ENCODE measurements around the gene MMS22L.

MMS22L gene, protein sequence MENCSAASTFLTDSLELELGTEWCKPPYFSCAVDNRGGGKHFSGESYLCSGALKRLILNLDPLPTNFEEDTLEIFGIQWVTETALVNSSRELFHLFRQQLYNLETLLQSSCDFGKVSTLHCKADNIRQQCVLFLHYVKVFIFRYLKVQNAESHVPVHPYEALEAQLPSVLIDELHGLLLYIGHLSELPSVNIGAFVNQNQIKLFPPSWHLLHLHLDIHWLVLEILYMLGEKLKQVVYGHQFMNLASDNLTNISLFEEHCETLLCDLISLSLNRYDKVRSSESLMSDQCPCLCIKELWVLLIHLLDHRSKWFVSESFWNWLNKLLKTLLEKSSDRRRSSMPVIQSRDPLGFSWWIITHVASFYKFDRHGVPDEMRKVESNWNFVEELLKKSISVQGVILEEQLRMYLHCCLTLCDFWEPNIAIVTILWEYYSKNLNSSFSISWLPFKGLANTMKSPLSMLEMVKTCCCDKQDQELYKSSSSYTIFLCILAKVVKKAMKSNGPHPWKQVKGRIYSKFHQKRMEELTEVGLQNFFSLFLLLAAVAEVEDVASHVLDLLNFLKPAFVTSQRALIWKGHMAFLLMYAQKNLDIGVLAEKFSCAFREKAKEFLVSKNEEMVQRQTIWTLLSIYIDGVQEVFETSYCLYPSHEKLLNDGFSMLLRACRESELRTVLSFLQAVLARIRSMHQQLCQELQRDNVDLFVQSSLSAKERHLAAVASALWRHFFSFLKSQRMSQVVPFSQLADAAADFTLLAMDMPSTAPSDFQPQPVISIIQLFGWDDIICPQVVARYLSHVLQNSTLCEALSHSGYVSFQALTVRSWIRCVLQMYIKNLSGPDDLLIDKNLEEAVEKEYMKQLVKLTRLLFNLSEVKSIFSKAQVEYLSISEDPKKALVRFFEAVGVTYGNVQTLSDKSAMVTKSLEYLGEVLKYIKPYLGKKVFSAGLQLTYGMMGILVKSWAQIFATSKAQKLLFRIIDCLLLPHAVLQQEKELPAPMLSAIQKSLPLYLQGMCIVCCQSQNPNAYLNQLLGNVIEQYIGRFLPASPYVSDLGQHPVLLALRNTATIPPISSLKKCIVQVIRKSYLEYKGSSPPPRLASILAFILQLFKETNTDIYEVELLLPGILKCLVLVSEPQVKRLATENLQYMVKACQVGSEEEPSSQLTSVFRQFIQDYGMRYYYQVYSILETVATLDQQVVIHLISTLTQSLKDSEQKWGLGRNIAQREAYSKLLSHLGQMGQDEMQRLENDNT

DNA sequence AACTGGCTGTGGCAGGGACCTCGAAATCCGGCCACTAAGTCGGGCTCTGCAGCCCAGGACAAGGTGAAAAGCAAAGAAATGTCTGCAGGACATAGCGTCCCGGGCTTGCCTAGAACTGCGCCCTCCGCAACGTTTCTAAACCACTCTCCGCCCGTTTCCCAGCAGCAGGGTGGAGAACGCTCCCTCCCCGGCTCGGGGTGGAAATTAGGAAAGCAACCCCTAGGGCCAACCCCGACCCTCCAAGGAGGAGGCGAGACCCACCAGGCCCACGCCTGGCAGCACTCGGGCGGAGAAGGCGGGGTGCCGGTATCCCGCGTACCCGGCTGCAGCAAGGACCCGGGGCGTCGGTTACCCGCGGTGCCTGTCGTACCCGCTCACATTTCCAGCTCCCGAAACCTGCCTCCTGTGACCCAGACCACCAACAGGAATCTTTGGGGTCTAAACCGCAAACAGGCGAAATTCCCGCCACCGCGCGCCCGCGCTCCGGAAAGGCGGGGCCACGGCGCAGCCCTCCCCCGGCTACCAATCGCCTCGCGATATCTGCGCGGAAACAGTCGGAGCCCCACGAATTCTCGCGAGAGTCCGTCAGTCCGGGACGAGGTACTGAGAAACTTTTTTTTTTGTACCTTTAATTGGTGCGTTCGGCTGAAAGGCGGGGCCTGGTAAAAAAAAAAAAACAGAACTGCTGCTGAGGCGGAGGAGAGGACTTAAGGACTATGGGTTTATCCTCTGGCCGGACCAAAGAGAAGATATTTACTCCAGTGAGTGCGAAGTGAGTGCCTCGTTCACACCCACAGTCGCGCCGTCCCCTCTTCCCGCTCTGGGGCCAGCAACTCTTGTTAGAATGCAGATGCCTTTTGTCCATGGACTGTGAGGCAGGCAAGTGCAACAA is at the start of gene MMS22L:
TSS of gene MMS22L (minus strand) at position 491 of the 892 bp plus-strand sequence. CDS start 739 bp downstream, outside the sequence.
- DNase-seq (ENCODE audit: low read depth) = peak; percentile 83

DNA sequence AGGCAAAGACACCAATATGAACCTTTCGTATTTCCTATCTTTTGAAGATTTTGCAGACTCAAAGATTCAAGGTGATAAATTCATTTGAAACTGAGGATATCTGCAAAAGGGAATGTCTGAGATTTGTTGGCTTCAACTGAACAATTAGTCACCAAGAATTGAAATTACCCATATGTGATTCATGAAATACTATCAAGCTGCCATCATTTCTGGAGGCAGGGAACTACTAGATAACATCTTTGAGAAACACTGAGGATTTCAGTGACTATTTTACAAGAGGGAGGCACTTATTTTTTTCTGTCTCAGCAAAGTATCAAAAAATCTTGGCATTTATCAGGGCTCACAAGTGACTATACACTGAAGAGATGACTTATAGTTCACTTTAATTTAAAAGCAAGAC is 39.8 kb upstream of the MMS22L start:
- no peak for DNase-seq (ENCODE audit: low read depth)

DNA sequence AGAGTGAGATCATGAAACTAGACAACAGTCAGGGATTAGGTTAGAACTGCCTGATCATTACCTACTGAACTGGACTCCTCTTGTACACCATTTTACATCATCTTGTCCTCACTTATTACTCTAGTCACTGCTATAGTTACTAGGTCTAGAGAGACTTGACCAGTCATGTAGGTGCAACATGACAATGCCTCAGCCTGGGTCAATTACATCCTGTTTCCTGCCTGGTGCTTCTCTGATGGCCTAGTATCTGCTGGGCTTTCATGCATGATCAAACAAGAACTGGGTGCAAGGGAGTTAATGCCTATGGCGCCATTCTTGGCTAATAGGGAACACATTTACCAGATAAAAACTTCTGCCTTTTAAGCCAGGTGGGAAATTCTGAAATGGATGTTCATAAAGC is 39.2 kb upstream of the MMS22L start:
- DNase-seq (ENCODE audit: low read depth) = no peak

DNA sequence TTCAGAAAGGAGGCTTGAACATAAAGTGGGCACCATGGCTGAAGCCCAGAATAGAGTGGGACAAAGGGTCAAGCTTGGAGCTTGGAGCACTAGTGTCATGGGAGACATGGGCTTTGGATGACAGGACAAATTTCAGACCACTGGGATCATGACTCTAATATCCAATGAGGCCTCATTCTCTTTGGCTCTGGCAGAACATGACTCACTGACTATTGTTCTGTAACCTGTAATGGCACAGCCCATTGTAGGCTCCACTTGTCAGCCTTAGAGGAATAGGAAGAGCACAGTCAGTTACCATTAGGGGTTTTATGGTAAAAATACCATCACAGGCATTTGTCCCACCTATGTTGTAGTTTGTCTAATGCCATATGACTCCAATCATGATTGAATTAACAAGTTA is 34.0 kb upstream of the MMS22L start:
- DNase-seq (ENCODE audit: low read depth) = no peak

DNA sequence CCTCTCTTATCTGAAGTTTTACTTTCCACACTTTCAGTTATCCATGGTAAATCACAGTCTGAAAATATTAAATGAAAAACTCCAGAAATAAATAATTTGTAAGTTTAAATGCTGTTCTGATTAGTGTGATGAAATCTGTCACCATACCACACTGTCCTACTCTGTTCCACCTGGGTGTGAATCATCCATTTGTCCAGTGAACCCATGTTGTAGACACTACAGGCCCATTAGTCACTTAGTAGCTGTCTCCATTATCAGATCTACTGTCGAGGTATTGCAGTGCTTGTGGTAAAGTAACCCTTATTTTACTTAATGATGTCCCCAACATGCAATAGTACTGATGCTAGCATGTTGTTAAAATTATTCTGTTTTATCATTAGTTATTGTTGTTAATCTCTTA is 29.2 kb upstream of the MMS22L start:
- DNase-seq (ENCODE audit: low read depth) = no peak

DNA sequence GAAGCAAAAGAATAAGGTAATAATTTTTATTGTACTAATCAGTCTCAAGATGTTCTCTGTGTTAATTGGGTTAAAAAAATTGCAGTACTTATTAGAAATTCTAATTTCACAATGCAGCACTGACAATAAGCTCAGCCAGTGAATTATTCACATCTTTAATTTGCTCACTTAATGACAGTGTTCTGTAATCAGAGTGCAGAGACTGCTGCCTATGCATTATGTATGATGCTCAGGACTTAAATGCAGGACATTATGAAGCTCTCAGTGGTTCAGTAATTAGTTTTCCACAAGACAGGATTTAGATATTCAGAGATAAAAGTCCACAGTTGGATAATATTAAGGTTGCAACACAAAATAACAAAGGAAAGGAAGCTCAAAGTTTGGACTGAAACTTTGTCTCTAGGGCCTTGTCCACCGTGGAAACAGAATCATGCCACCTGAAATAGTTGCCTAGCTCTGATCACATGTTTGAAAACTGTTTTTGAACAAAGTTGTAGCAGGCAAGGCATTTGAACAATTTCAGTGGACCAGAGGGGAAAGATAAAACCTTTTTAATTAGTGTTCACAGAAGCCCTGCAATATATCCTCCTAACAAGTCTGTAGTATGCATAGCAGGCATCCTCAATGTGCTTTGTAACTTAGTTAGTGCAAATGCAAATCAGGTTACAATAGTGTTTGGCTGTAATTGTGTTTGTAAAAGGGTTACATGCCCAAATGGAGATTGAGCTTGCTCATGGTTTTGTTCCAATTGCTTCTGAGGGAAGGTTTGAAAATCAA is 23.7 kb upstream of the MMS22L start:
- no peak for DNase-seq (ENCODE audit: low read depth)

DNA sequence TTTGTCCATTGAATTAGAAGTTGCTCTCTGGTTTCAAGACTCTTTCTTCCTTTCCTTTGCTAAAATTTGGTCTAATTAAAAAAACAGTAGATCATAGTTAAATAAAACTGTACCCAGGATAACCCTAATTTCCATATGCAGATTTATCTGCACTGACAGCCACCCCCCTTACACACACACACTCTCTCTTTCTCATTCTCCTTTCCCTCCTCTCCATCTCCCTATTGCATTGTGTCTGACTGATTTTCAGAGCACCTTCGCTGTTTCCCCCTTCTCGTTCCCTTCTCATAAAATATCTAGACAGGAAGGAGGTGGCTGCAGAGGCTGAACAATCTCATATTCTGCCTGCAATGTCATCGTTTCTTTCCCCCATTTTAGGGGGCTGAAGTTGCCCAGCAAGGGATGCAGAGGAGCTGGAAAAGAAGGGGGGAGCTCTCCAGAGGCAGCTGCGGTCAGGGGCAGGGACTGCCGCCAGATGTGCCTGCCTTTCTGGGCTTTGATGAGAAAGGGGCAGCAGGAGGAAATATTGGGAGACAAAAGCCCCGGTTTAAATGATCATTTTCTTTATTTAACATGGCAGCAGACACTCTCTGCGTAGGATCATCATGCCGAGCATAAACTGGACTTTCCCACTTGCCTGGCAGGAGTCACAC is 22.5 kb upstream of the MMS22L start:
- DNase-seq (ENCODE audit: low read depth) = no peak

DNA sequence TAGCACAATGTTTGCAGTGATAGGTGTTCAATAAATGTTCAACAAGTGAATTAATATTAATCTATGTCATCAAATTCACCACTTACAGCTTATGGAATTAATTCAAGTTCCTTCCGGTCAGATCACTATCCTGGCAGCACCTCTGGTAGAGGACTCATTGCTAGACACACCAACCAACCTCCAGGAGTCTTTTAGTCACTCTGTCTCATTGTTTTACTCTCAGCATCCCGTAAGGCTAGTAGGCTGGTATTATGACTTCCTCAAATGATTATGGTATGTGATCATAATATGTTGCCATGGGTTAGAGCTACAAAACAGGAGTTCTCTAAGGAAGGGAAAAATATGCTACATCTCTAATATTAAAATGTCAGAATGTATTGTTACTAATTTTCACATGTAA is 21.7 kb upstream of the MMS22L start:
- DNase-seq (ENCODE audit: low read depth) = no peak

DNA sequence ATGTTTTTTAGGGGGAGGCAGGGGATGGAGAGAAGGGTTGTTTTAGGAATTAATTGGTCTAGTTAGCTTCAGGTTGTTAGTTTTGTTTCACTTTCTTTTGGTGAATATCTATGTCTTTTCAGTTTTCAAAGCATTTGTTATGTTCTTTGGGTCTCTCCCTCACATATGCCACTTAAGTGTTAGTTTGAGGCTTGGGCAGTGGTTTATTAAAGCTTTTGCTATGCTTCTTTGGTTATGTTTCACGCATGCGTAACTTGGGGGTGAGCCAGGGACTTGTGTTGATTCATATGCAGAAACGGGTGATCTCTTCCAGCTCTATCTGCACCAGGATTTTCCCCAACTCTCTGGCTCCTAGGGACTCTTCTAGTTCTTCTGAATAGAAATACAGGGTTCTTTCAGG is 11.4 kb upstream of the MMS22L start:
- DNase-seq (ENCODE audit: low read depth) = no peak

DNA sequence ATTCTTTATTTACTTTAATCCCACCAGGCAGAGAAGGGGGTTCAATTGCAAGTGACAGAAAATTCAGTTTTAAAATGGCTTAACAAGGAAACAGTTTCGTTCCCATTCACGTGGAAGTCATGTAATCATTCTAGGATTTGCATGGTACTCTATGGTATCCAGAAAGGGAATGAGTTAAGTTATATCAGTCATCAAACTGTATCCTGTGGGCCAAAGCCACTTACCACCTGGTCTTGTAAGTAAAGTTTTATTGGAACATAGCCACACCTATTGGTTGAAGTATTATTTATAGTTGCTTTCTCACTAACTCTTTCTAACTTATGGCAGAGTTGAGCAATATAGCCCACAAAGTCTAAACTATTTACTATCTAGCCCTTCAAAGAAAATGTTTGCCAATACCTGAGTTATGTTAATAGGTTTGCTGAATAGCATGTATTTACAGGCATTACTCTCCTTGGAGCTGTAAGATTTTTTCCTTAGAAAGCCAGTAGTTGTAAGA is 10.2 kb upstream of the MMS22L start:
- DNase-seq (ENCODE audit: low read depth) = no peak

DNA sequence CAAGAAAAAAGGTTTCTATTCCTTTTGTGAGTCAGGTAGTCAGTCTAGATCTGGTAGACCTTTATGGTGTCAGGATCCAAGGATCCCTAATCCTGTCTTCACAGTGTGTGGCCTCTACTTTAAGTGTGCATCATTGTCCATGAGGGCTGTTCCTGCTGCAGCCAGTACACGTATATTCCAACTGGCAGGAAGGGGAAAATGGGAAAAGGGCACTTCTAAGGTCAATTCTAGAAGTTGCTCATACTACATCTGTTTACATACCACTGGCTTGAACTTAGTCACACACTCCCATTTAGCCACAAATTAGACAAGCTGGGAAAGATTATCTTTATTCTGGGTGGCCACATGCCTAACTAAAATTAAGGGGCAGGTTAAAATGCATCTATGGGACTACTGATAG is 9.7 kb upstream of the MMS22L start:
- DNase-seq (ENCODE audit: low read depth) = no peak

DNA sequence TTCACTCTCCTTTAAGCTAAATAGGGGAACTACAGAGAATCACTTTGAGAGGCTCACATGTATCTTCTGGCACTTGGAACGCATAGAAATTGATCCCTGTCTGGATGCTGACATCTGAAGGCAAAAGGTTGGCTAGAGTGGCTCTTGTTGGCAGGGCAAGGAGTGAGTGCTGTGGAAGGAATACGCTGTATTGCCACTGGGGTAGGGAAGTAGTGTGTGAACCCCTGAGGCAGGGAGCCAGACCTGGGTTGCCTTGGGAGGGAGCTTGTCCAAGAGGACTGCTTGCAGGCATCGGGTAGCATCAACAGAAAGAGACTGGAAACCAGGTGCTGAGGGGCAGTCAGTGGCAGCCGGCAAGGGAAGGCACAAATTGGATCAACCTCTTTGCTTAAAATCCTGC is 8.9 kb upstream of the MMS22L start:
- no peak for DNase-seq (ENCODE audit: low read depth)

DNA sequence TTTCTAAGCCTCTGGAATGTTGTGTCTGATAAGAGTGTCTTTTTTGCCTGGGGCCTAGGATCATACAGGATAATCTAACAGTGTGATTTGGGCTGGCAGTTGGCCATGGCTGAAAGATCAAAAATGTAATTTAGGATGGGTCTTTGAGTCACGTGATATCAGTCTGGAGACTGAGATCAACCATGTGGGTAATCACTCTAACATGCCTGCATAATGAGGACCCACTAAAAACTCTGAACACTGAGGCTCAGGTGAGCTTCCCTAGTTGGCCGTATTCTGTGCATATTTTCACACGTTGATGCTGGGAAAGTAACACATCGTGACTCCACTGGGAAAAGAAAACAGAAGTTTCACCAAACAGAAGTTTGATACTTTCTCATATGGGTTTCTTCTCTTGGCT is 6.3 kb upstream of the MMS22L start:
- no peak for DNase-seq (ENCODE audit: low read depth)

DNA sequence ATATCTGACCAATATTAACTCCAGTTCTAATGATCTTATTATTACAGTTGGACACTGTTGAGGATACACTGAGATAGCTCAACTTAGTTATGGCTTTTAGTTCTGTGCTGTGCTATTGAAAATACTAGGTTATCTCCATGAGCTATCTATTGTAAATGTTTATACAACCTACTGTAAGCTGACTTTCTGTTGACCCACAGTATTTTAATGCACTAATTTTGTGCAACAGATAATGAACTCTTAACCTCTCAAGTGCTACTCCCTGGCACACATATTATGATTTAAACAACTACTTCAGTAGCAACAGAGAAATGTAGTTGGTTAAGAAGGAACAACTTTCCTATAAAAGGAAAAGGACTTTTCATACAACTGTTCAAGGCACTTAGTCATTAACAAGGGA is 5.2 kb upstream of the MMS22L start:
- DNase-seq (ENCODE audit: low read depth) = no peak

DNA sequence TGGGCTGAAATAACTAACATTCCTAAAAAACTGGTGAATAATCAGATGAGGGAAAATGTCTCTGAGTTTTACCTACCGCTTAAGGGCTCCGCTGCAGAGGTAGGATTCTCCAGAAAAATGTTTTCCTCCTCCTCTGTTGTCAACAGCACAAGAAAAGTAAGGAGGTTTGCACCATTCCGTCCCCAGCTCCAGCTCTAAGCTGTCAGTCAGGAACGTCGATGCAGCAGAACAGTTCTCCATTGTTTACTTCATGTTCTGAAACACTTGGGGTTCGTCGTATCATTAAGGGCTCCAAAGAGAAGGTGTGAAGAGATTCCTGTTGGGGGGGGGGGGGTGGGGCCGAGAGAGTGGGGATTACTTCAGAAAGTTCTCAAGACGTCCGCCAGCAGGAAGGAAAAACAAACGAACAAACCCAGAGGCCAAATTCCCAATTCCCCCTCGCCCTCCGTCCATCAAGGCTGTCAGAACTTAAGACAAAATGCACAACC is 734 bp downstream of the MMS22L start:
- no peak for DNase-seq (ENCODE audit: low read depth)

DNA sequence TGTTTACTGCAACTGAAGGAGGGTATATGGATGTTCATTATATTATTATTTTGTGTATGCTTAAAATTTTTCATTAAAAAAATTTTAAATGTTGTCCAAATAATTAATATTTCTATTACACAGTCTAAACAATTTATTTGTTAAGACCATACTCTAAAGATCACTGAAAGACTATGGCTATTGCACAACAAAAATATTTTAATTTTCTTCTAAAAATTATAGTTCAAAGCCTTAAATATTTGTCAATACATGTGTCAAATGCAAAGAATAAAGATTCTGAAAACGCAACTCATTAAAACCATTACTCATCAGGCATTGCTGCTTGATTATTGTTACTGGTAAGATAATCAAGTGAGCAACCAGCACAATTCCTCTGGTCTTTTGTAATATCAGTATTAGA is 2.2 kb downstream of the MMS22L start:
- no peak for DNase-seq (ENCODE audit: low read depth)

DNA sequence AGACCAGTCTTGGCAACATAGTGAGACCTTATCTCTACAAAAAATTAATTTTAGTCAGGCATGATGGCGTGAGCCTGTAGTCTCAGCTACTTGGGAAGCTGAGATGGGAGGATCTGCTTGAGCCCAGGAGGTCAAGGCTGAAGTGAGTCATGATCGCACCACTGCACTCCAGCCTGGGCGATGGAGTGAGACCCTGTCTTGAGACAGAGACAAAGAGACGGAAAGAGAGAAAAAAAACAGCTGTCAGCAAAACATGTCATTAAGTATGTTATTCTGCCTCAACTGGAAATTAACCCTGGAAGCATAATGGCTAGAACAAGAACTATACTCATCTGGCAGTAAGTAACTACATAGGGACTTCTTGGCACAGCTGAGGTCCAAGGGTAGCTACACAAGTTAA is 7.2 kb downstream of the MMS22L start:
- no peak for DNase-seq (ENCODE audit: low read depth)

DNA sequence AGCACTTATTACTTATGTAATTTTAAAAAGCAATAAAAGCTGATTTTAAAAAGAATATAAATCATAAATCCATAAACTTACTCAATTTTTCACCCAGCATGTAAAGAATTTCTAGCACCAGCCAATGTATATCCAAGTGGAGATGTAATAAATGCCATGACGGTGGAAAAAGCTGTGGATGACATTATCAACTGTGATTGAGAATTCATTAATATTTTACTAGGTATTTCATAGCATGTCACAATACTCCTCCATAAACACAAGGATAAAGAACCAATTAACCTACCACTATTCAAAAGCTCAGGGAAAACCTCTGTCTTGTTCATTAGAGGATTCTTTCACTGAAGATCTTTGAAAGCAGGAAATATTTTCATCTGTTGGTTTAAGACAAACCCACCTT is 13.2 kb downstream of the MMS22L start:
- no peak for DNase-seq (ENCODE audit: low read depth)

DNA sequence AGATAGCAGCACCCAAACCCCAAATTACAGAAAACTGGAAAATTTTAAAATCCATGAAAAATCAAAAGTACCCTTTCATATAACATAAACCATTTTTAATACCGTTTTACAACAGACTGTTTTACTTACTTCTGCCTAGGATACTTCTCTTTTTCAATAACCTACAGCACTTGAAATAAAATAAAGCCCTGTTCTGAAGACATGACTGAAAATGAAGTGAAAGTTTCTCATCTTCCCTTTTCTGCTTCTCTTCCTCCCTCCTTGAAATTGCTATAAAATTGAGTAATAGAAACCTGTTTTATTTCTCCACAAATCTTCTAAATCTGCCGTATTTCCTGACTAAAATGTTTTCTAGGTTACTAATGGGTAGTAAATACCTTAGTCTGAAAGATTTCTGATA is 20.3 kb downstream of the MMS22L start:
- no peak for DNase-seq (ENCODE audit: low read depth)

DNA sequence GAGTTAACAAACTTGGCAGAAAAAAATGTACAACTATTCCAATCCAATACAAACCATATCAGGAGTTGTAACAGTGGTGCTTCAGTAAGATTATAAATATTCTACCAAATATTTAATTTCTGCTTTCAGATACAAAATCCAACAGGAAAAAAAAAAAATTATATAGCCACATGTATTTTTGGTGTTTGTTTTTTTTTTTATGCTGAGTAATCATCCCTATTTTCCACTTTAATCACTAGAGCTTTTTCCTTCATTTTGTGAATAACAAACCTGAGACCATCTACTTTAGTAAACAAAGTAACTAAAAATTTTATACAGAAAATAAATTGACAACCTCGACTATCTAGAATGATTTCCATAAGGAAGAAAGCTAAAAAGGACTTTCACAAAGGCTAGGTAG is 36.2 kb downstream of the MMS22L start:
- DNase-seq (ENCODE audit: low read depth) = no peak
